Gastroesophageal sphincter (tissue), 3 donors: Measurements from ENCODE around the gene BABAM2.

Experiments
- CTCF ChIP-seq, 4 experiments: fragments of 200-600 bp in 2 of 4; fragments of 450-650 bp in 2 of 4; sonication (generic) in 1 of 4; IDR thresholded peaks; one replicate each; pipeline ENCODE4 v1.5.1; 2017 to 2019; ENCODE audit warnings: antibody characterized with exemption in 4 of 4, mild to moderate bottlenecking in 2 of 4, moderate library complexity in 2 of 4
- EP300 ChIP-seq: sonication (generic); formaldehyde crosslinking; IDR thresholded peaks from one replicate; pipeline ENCODE4 v1.6.1; 2017; ENCODE audit warnings: antibody characterized with exemption, mild to moderate bottlenecking
- POLR2A ChIP-seq, 2 donors: fragments of 450-650 bp; IDR thresholded peaks; one replicate each; pipeline ENCODE4 v1.6.1; 2017; ENCODE audit warnings: antibody characterized with exemption in 2 of 2, mild to moderate bottlenecking in 2 of 2, moderate library complexity in 1 of 2
- POLR2AphosphoS5 ChIP-seq: sonication (generic); formaldehyde crosslinking; IDR thresholded peaks from one replicate; pipeline ENCODE4 v1.6.1; 2017; ENCODE audit warnings: antibody characterized with exemption

- TF ChIP-seq CTCF (IDR thresholded peaks at IDR 0.05) (no peak), EP300 (no peak), POLR2A (IDR thresholded peaks at IDR 0.05) (no peak), POLR2AphosphoS5 (no peak)
Measured at GRCh38 chr2:28327581-28327955, 437.0 kb downstream of the BABAM2 start.
